Endometrium (tissue), 2 donors: ENCODE data around the gene EEF1AKMT1.
"Not testable (repeated sequence)": the region's sequence is repeated elsewhere in the genome, so short reads cannot be mapped to it uniquely, and the experiment has no call there.

Source experiments
- FAIRE-seq: peaks from 2 replicates; lab custom pipeline; 2012; peaks lifted over from hg19 to GRCh38; lab: Jason Lieb, UNC
- donor health status: control.
- donor health status: control.

EEF1AKMT1 gene

DNA sequence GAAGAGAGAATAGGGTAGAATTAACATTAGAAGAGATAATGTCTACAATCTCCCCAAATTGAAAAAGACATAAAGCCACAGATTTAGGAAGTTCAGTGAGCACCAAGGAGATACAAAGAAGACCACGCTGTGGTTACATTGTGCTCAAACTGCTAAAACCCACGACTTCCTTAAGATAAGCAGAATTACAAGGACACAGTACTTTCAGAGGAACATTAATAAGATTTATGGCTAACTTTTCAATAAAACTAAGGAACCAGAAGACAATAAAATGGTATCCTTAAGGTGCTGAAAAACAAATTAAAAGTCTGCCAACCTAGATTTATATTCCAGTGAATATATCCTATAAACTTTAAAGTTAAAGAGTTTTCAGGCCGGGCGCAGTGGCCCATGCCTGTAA lies 77.7 kb downstream of the EEF1AKMT1 start:
- FAIRE-seq = no peak

DNA sequence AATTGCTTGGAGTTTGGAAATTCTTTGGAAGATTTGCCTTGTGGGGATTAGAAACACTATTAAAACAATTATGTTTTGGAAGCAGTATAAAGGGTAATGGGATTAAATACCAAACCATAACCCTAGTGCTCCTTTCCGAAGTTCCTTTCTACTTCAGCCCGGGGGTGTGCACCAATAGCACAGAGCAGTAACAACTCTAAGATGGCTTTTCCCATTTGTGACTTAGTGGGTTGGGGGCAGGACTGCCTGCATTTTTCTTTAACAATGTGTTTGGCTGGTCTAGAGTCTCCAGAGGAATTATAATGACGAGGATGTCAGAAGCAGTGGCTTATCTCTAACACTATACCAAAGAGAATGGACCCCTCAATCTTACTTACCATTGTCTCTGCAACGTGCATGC lies 82.1 kb downstream of the EEF1AKMT1 start:
- no peak for FAIRE-seq

DNA sequence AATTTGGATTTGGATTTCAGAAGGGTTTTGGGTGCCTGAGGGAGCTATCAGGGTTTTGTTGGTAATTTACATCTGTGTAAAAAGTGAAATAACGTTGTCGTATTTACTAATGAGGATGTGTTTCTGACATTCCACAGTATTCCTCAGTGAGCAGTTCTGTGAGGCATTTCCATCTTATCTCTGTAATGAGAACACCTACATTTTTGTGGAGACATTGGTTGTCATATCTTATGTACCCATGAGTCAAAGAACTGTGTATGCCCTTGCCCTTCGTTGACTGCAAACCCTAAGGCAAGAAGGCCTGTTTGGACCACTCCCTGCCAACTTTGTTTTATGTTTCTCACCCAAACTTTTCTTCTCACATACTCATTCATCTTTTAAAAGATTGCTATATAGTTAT lies 84.5 kb downstream of the EEF1AKMT1 start:
- no peak for FAIRE-seq

DNA sequence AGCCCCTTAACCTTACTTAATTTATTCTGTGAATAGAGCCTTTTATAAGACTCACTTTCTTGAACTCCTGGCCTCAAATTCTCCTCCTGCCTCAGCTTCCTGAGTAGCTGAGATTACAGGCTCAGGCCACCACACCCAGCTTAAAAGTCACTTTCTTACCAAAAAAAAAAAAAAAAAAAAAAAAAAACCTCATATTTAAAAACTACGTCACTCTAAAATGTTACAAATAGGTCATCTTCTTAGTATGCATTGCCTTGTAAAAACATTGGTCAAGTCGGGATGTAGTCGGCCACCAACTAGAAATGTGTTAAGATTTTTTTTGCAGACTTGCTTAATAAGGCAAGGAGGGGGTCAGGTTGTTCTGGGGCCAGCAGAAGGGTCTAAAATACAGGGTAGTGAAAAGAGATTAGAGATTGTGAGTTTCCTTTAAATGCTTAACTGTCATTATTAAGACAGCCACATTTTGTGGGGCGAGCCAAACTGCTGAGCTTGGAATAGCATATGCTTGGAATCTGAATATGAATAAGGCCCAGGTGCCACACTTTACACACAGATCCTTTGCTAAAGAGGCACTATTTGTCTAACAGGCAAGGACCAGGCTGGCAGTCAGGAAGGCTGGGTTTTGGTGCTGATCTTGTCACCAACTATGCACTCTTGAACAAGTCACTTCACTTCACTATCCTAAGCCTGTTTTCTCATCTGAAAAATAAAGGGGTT lies 86.7 kb downstream of the EEF1AKMT1 start:
- no peak for FAIRE-seq

DNA sequence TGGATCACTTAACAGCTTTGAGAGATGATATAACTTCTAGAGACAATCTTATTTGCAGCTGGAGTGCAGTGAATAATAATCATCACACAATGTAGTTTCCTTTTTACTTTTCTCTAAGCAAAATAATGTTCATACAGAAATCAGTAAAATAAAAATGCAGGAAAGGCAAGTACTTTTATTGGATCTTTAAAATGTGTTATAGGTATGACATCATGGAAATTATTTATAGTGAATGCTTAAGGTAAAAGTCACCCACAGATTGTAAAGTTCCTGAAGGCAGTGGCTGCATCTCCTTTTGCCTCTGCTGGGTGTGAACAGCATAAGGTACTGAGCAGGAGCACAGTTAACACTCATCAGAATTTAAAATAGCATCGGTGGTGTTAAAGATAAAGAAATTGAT lies 87.6 kb downstream of the EEF1AKMT1 start:
- no peak for FAIRE-seq

DNA sequence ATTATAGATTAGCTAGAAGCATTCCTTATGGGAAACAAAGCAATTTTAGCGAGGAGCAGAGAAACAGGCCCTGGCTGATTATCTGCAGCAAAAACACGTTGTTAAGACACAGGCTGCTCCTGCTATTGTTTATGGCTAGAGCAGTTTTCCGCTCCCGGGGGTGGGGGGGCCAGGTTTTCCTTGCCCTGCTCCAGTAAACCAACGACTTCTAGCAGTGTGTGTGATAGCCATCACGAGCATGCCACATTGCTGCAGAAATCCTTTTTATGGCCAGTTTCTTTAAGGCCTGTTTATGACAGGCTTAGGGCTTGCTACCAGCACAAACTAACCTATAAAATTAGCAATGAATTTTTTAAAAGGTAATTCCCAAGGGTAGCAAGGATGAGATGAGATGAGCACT lies 88.7 kb downstream of the EEF1AKMT1 start:
- no peak for FAIRE-seq

DNA sequence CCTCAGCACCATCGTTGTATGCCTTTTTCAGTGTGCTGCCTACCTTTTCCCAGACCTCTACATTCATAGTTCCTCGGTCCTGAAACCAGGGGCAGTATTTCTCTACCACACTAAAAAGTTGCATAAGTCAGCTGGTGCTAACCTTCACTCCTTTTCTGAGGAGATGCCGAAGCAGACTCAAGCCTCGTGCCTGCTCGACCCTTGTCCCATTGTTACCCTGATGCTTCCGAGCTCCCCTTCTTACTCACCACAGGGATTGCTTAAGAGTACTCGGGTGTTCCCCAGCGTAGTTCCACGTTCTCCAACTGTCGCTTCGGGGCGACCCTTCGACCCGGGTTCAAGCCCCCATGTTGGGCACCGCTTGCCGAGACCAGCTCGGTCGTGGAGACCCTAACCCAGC lies 89.2 kb downstream of the EEF1AKMT1 start:
- no peak for FAIRE-seq

DNA sequence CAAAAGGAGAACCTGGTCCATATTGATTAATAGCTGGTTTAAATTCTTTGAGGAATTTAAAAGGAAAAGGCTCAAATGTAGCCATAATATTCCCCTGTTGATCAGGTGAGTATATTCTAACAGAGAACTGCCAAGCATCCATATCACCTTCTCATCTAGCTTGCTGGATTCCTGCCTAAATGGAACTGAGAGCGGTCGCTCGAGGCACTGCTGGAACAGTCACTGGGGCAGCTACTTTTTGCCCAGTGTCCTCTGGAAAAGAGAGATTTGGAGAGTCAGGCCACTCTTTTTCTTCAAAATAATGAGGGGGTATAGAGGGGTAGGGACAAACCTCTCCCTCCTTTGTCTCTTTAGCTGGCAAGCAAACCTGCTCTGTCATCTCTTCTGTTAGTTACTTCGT lies 89.7 kb downstream of the EEF1AKMT1 start:
- FAIRE-seq = no peak

DNA sequence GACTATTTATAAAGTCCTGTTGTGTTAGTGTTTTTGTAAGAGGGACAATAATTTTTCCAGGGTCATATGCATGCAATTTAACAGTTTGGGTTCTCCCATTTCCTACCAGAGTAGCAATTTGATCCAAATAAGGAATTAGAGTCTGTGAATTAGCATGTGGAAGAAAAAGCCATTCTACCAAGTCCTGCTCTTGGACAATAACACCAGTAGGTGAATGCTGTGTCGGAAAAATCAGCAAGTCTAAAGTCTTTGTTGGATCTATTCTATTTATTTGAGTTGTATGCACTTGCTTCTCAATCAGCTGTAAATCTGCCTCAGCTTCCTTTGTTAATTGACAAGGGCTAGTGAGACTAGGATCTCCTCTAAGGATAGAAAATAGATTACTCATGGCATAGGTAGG lies 91.7 kb downstream of the EEF1AKMT1 start:
- no peak for FAIRE-seq

DNA sequence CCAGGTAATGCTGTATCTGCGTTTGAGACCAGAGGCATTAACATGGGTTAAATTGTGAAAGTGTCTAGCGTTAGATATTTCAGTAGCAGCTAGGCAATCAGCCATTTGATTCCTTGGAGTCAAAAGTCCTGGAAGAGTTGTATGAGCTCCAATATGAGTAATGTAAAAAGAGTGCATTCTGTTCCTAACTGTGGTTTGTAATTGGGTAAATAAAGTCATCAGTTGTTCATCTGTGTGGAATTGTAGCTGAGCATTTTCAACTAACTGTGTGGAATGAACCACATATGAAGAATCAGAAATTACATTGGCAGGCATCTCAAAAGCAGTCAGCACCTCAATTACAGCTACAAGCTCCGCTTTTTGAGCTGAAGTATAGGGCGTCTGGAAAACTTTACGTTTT lies 92.3 kb downstream of the EEF1AKMT1 start:
- not testable (repeated sequence) for FAIRE-seq

DNA sequence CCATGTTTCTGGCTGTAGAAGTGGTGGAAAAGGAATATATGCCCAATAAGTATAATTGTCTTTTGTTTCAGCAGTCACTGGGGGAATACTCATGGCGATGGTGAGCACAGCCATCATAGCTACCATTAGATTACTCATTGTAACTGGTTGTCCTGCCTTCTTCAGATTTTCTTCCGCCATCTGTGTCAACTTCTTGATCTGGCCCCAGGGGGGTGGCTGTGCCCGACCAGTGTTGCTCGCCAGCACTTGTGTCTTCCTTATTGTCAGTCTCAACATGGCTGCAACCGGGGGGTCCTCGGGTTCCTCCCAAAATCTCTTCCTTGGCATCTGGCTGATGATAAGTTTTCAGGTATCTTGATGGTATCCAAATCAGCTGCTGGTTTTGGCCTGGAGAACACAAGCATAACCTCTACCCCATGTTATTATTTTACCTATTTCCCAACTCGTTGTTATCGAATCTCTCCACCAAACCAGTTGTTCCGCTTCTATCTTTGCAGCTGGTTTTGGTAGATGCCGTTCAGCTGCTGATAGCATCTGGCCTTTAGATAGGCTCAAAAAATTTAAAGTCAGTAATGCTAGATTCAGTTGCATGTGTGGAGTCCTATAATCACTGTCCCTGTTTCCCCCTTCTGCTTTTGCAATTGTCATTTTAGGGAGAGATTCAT lies 93.2 kb downstream of the EEF1AKMT1 start:
- no peak for FAIRE-seq

DNA sequence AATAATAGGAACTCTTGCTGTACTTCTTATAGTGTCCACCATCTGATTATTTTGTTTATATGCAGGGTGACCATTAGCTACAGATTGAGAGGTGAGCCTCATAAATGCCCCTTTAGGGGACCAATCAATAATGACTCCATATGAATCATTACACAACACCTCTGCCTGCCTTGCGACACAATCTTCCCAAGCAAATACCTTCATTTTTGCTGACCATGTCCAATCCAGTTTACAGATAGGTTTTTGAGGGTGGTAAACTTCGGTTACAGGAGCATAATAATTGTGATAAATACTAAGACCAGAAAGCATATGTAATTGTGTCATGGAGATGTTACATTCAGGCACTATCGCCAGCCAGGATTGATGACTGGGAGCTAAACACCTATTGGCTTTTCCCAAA lies 93.9 kb downstream of the EEF1AKMT1 start:
- FAIRE-seq = no peak
